ENCODE measurements around the gene PTPA. TPM values are rescaled to one million over a fixed set of nuclear protein-coding genes. Genes with fewer than 3 reads are reported as not detected.

The PTPA gene
- polyA plus RNA-seq, 1 donor from 2014 or later: 62.8 TPM

- Histone ChIP-seq H3K27ac (ENCODE audit: low read length) (no peak overlapping the region), H3K9me3 (ENCODE audit: low read length) (no peaks in the 10 kb centered on the region), H3K36me3 (ENCODE audit: insufficient read depth, low read length) (no peaks in the 10 kb centered on the region), H3K79me2 (replicated peaks; ENCODE audit: insufficient read depth, low read length) (no peaks in the 10 kb centered on the region), H3K4me2 (ENCODE audit: low read length) (no peak overlapping the region), H2AFZ (ENCODE audit: low read depth, low read length) (no peak overlapping the region), H3K27me3 (ENCODE audit: insufficient read depth, low read depth, low read length) (no peaks in the 10 kb centered on the region), H3K9ac (ENCODE audit: low read length) (no peak overlapping the region), H4K20me1 (ENCODE audit: insufficient read depth) (no peaks in the 10 kb centered on the region), H3K4me3 (ENCODE audit: low read length) (no peak overlapping the region), H3K9me2 (ENCODE audit: insufficient read depth, low read length) (no peaks in the 10 kb centered on the region), H3F3A (ENCODE audit: insufficient read depth, low read length, poor library complexity, severe bottlenecking) (no peaks in the 10 kb centered on the region)
- TF ChIP-seq EP300 (conservative IDR thresholded peaks at IDR 0.05; ENCODE audit: poor library complexity, severe bottlenecking) (no peak), CTCF (IDR thresholded peaks at IDR 0.05; ENCODE audit: poor library complexity, severe bottlenecking) (no peak), EZH2 (IDR thresholded peaks at IDR 0.05; ENCODE audit: borderline replicate concordance, insufficient read depth, low read length, poor library complexity, severe bottlenecking) (no peak), SMC3 (conservative IDR thresholded peaks at IDR 0.05; ENCODE audit: poor library complexity) (no peak), RAD21 (conservative IDR thresholded peaks at IDR 0.05) (no peak), MXI1 (conservative IDR thresholded peaks at IDR 0.05; ENCODE audit: poor library complexity, severe bottlenecking) (no peak), REST (IDR thresholded peaks at IDR 0.05; ENCODE audit: borderline replicate concordance) (no peak), POLR2AphosphoS5 (IDR thresholded peaks at IDR 0.05) (no peak), TAF1 (IDR thresholded peaks at IDR 0.05; ENCODE audit: low read depth) (no peak)
These were observed 40.3 kb upstream of the PTPA start for GRCh38 chr9:129070696-129071525.

GRCh38 chr9:129071526-129072126, 39.6 kb upstream of the PTPA start:
- Histone ChIP-seq H4K20me1 (ENCODE audit: insufficient read depth) (no peaks in the 10 kb centered on the region), H3K36me3 (ENCODE audit: insufficient read depth, low read length) (no peaks in the 10 kb centered on the region), H3K9me3 (ENCODE audit: low read length) (no peaks in the 10 kb centered on the region), H3K4me3 (ENCODE audit: low read length) (no peak overlapping the region), H3K27ac (ENCODE audit: low read length) (no peak overlapping the region), H3K4me2 (ENCODE audit: low read length) (no peak overlapping the region), H3F3A (ENCODE audit: insufficient read depth, low read length, poor library complexity, severe bottlenecking) (no peaks in the 10 kb centered on the region), H2AFZ (ENCODE audit: low read depth, low read length) (no peak overlapping the region), H3K9ac (ENCODE audit: low read length) (no peak overlapping the region), H3K9me2 (ENCODE audit: insufficient read depth, low read length) (no peaks in the 10 kb centered on the region), H3K79me2 (replicated peaks; ENCODE audit: insufficient read depth, low read length) (no peaks in the 10 kb centered on the region), H3K27me3 (ENCODE audit: insufficient read depth, low read depth, low read length) (no peaks in the 10 kb centered on the region)
- no peak for TF ChIP-seq REST (IDR thresholded peaks at IDR 0.05; ENCODE audit: borderline replicate concordance)
- TF ChIP-seq EP300 (conservative IDR thresholded peaks at IDR 0.05; ENCODE audit: poor library complexity, severe bottlenecking): no peak
- TF ChIP-seq SMC3 (conservative IDR thresholded peaks at IDR 0.05; ENCODE audit: poor library complexity): no peak
- no peak for TF ChIP-seq TAF1 (IDR thresholded peaks at IDR 0.05; ENCODE audit: low read depth)
- TF ChIP-seq MXI1 (conservative IDR thresholded peaks at IDR 0.05; ENCODE audit: poor library complexity, severe bottlenecking): no peak
